Measurements from ENCODE around the gene TXNRD2. TPM values are rescaled to one million over a fixed set of nuclear protein-coding genes. Genes with fewer than 3 reads are reported as not detected.

TXNRD2 gene
- total RNA-seq, 1 experiment from 2014 or later, result 19.7 TPM

GRCh38 chr22:19933341-19934241 is 8.0 kb downstream of the TXNRD2 start (continued):
- TF ChIP-seq REST (IDR thresholded peaks at IDR 0.05; ENCODE audit: low read depth), result no peak
- no peak for TF ChIP-seq FOSL1 (IDR thresholded peaks at IDR 0.05; ENCODE audit: low read depth)
- TF ChIP-seq ZBTB33 (IDR thresholded peaks at IDR 0.05; ENCODE audit: extremely low read depth, insufficient replicate concordance, low read length), result no peak
- no peak for TF ChIP-seq MAX (IDR thresholded peaks at IDR 0.05)
- TF ChIP-seq POLR2AphosphoS5 (IDR thresholded peaks at IDR 0.05; ENCODE audit: low read depth, low read length), result no peak
- no peak for TF ChIP-seq CBX3 (IDR thresholded peaks at IDR 0.05; ENCODE audit: low read depth)

All from HCT116 (cell line).